K562 (cell line): ENCODE data around the gene ABHD1. TPM values are rescaled to one million over a fixed set of nuclear protein-coding genes. Genes with fewer than 3 reads are reported as not detected.

Experiments used
- ATAC-seq: fragments of 200-7000 bp; cut with Tn5 transposase; 3 replicates; pipeline ENCODE4 v1.9.1; 2020; ENCODE audit warnings: moderate library complexity
- BruUV-seq: library from RNA; stranded (reverse); fragments of 400-500 nt; replicated peaks from 2 replicates; lab custom pipeline; 2021; lab: Mats Ljungman, UMichigan
- CTCF ChIA-PET: fragments of 300-600 bp; formaldehyde crosslinking; extraction: SDS; loops from one replicate; lab custom pipeline; 2021; ENCODE audit warnings: low intra/inter-chr PET ratio; lab: Yijun Ruan, JAX
- POLR2A ChIA-PET: fragments of 300-600, 350-650 bp; sonication (Branson Sonifier 250); formaldehyde crosslinking; extraction: SDS; loops from one replicate; lab custom pipeline; 2021; ENCODE audit warnings: antibody characterized with exemption, inconsistent platforms; lab: Yijun Ruan, JAX
- DNase-seq, 4 experiments: peaks; one replicate each; pipeline versions ENCODE4 v3.0.0 to v3.0.0-alpha.2; 2011 to 2018; ENCODE audit warnings: low spot score in 3 of 4, mixed read lengths in 3 of 4; ENCODE audit errors: extremely low read depth in 1 of 4
- FAIRE-seq: peaks from 2 replicates; lab custom pipeline; 2011; peaks lifted over from hg19 to GRCh38; lab: Jason Lieb, UNC
- H2AFZ ChIP-seq: 2 replicates; pipeline ENCODE4 v1.6.0; 2011; ENCODE audit warnings: low read depth, low read length, control low read depth, inconsistent platforms
- H3K27ac ChIP-seq: fragments of 200-600 bp; 3 replicates; pipeline ENCODE4 v1.8.0; 2011; ENCODE audit warnings: low read depth, mild to moderate bottlenecking, control low read depth, inconsistent platforms, low read length, moderate library complexity, mixed read lengths; ENCODE audit errors: extremely low read depth
- H3K27me3 ChIP-seq, 2 experiments: fragments of 300-600 bp in 1 of 2; 2 replicates in 1 of 2; 3 replicates in 1 of 2; pipeline versions ENCODE4 v1.6.0 to v1.8.0; 2011; ENCODE audit warnings: inconsistent platforms in 2 of 2, low read length in 2 of 2, mild to moderate bottlenecking in 1 of 2, mixed read lengths in 1 of 2, moderate library complexity in 1 of 2; ENCODE audit not compliant: control insufficient read depth in 2 of 2, insufficient read depth in 2 of 2
- H3K36me3 ChIP-seq: fragments of 300-600 bp; 3 replicates; pipeline ENCODE4 v1.8.0; 2011; ENCODE audit warnings: mild to moderate bottlenecking, low read length, inconsistent platforms; ENCODE audit not compliant: control insufficient read depth, insufficient read depth
- H3K4me1 ChIP-seq, 2 experiments: fragments of 200-600 bp in 1 of 2; replicated peaks in 1 of 2; 2 replicates in 1 of 2; 3 replicates in 1 of 2; pipeline versions ENCODE4 v1.5.1 to v1.8.0; 2011; ENCODE audit warnings: inconsistent platforms in 2 of 2, low read length in 2 of 2, mild to moderate bottlenecking in 1 of 2, mixed read lengths in 1 of 2, moderate library complexity in 1 of 2; ENCODE audit not compliant: control insufficient read depth in 2 of 2, insufficient read depth in 2 of 2
- H3K4me2 ChIP-seq: 2 replicates; pipeline ENCODE4 v1.6.1; 2011; ENCODE audit warnings: low read length, control low read depth, inconsistent platforms, mixed read lengths; ENCODE audit not compliant: insufficient read depth
- H3K4me3 ChIP-seq: fragments of 200-600 bp; sonication (generic), shearing (Covaris generic); 2 replicates; pipeline ENCODE4 v1.5.1; 2016; ENCODE audit warnings: control low read depth, inconsistent platforms
- H3K79me2 ChIP-seq: fragments of 200-600 bp; 3 replicates; pipeline ENCODE4 v1.8.0; 2011; ENCODE audit warnings: low read length, inconsistent platforms; ENCODE audit not compliant: control insufficient read depth, insufficient read depth
- H3K9ac ChIP-seq, 2 experiments: 2 replicates each; pipeline versions ENCODE4 v1.6.0 to v1.6.1; 2011; ENCODE audit warnings: low read depth in 2 of 2, low read length in 2 of 2, control low read depth in 1 of 2, inconsistent platforms in 1 of 2, mild to moderate bottlenecking in 1 of 2, mixed read lengths in 1 of 2; ENCODE audit not compliant: insufficient read depth in 1 of 2
- H3K9me1 ChIP-seq: one replicate; pipeline ENCODE4 v1.6.0; 2011; ENCODE audit warnings: inconsistent platforms, mild to moderate bottlenecking, low read length, moderate library complexity; ENCODE audit not compliant: control insufficient read depth, insufficient read depth
- H3K9me3 ChIP-seq: replicated peaks from 2 replicates; pipeline ENCODE4 v1.5.1; 2011; ENCODE audit warnings: low read depth, low read length, inconsistent platforms; ENCODE audit not compliant: control insufficient read depth, insufficient read depth
- H4K20me1 ChIP-seq: replicated peaks from 2 replicates; pipeline ENCODE4 v1.6.1; 2011; ENCODE audit warnings: low read length, inconsistent platforms, mixed read lengths; ENCODE audit not compliant: control insufficient read depth, insufficient read depth
- CBX8 ChIP-seq: fragments of 200-600 bp; sonication (generic); IDR thresholded peaks from 2 replicates; pipeline ENCODE4 v1.6.1; 2012; ENCODE audit warnings: borderline replicate concordance, mixed run types, low read depth, mild to moderate bottlenecking, moderate library complexity, mixed read lengths, low read length, control low read depth, inconsistent platforms; ENCODE audit not compliant: poor library complexity, severe bottlenecking; ENCODE audit errors: extremely low read depth
- FOXK1 ChIP-seq: sonication (generic); formaldehyde crosslinking; IDR thresholded peaks from 2 replicates; pipeline ENCODE4 v1.8.0; 2022; ENCODE audit warnings: missing genetic modification reagents, mild to moderate bottlenecking, borderline replicate concordance
- MTA3 ChIP-seq: fragments of 450-650 bp; formaldehyde crosslinking; IDR thresholded peaks from 2 replicates; pipeline ENCODE4 v1.6.1; 2017; ENCODE audit warnings: mild to moderate bottlenecking, borderline replicate concordance
- ZBTB9 ChIP-seq: fragments of 450-650 bp; formaldehyde crosslinking; IDR thresholded peaks from 2 replicates; pipeline ENCODE4 v1.4.0; 2020; ENCODE audit warnings: mild to moderate bottlenecking, moderate library complexity
- ZNF512 ChIP-seq: IDR thresholded peaks from 2 replicates; pipeline ENCODE4 v1.6.1; 2016; ENCODE audit warnings: missing genetic modification characterization, missing compliant biosample characterization
- WGBS: fragments of 100-300 bp; shearing (Covaris generic); methylation state at CpG from one replicate; pipeline ENCODE4 v1.1.6; 2016; ENCODE audit warnings: low coverage, mixed read lengths; ENCODE audit not compliant: insufficient coverage; ENCODE audit errors: missing lambda C conversion rate; 5-methylcytosine and 5-hydroxymethylcytosine counted together
- in situ Hi-C: fragments of 300-500 bp; cut with MboI; formaldehyde crosslinking; loops from 4 replicates; pipeline ENCODE4 v1.15.0; 2018; ENCODE audit warnings: inconsistent platforms, mixed read lengths
- intact Hi-C: fragments of 100-400 bp; cut with micrococcal nuclease; formaldehyde crosslinking; loops from 2 replicates; pipeline ENCODE4 v1.14.2; 2022
- polyA plus RNA-seq, 8 experiments: library from polyadenylated mRNA; depleted of rRNA in 4 of 8; stranded (reverse) in 5 of 8; unstranded in 3 of 8; fragments of >200 nt; fragmentation: Nextera tagmentation in 2 of 8; fragmentation: Illumina TruSeq in 1 of 8; extraction: Ambion mirVana in 2 of 8; extraction: Trizol in 1 of 8; gene quantifications; 2 replicates each; pipeline versions ENCODE4 v1.2.1 to v1.2.3, GENCODE V29; 2011 to 2014; ENCODE audit warnings: inconsistent platforms in 1 of 8, missing spikeins in 1 of 8
- total RNA-seq, 7 experiments: library from RNA; depleted of rRNA in 6 of 7; stranded (reverse); fragments of >200 nt in 6 of 7; fragmentation: Illumina TruSeq in 2 of 7; extraction: Trizol in 2 of 7; gene quantifications; 2 replicates each; pipeline versions ENCODE4 v1.2.1 to v1.2.3, GENCODE V29; 2011 to 2021; ENCODE audit warnings: low replicate concordance in 1 of 7

ABHD1 gene
- total and polyA plus RNA-seq, 9 of the 15 experiments (the other 6 are each of a cell fraction or from before 2014, with no cell fraction given) = 0.10 to 0.16 (median 0.11) TPM; not detected in 5

GRCh38 chr2:27177441-27178351 is 54.1 kb downstream of the ABHD1 start:
- intact Hi-C loops (no loop called here), in situ Hi-C loops (no loop called here)
- POLR2A ChIA-PET = interaction anchor here (0.7 to 1.5 kb wide), 2 partner anchors 8 to 93 kb away, joined by 3 to 5 read pairs; no protein-coding TSS in a partner anchor
- H3K4me2 ChIP-seq = no peak overlapping the region
- H3K79me2 ChIP-seq = no peaks in the 10 kb centered on the region
- CTCF ChIA-PET = interaction anchor here (0.6 kb wide), 1 partner anchor 125 kb away, joined by 3 read pairs; no protein-coding TSS in a partner anchor
- H2AFZ ChIP-seq = no peak overlapping the region
- no peak overlapping the region for H3K27ac ChIP-seq
- no peaks in the 10 kb centered on the region for H4K20me1 ChIP-seq
- H3K9ac ChIP-seq = no peak overlapping the region
- no peak overlapping the region for H3K4me3 ChIP-seq
- no peaks in the 10 kb centered on the region for H3K9me3 ChIP-seq
- peak; percentile 49; the same call in 2 of the 3 replicates for ATAC-seq
- no peaks in the 10 kb centered on the region for H3K9me1 ChIP-seq
- H3K27me3 ChIP-seq = peaks cover 17 to 37% of the 10 kb centered on the region in 2 experiments; a peak in 4 of 5 replicates
- WGBS = 3% methylated on average over 15 of the region's 15 CpGs
- FAIRE-seq = no peak
- TF ChIP-seq FOXK1 (CRISPR knock-in tag) = no peak
- no peak for TF ChIP-seq ZBTB9 (CRISPR knock-in tag)
- TF ChIP-seq CBX8 = peak; percentile 84
- no peak for TF ChIP-seq ZNF512 (tag)
- TF ChIP-seq MTA3 = no peak
- no peak for DNase-seq
- no peaks in the 10 kb centered on the region for H3K4me1 ChIP-seq
- BruUV-seq = no TSS peak
- no peaks in the 10 kb centered on the region for H3K36me3 ChIP-seq
